Thoracic aorta (tissue), 2 donors: ENCODE measurements around the gene JMJD1C. TPM values are rescaled to one million over a fixed set of nuclear protein-coding genes. Genes with fewer than 3 reads are reported as not detected.
A peak's percentile ranks its signal among the peaks of the same experiment; 100 is the strongest.
"Not testable (repeated sequence)": the region's sequence is repeated elsewhere in the genome, so short reads cannot be mapped to it uniquely, and the experiment has no call there.

ENCODE experiments used
- ATAC-seq: fragments of 150-250 bp; one replicate; pipeline ENCODE4 v1.8.0; 2017; ENCODE audit warnings: low read depth; ENCODE audit not compliant: insufficient number of reproducible peaks, low FRiP score
- DNase-seq: peaks from one replicate; pipeline ENCODE4 v3.0.0-alpha.2; 2020; ENCODE audit warnings: low spot score
- H3K27ac ChIP-seq, 2 donors: fragments of 200-600 bp; sonication (generic); 1 replicate in 1 of 2; 2 replicates in 1 of 2; pipeline ENCODE4 v1.5.1; 2016; ENCODE audit warnings: mild to moderate bottlenecking in 2 of 2, moderate library complexity in 2 of 2
- H3K27me3 ChIP-seq: fragments of 200-600 bp; sonication (generic); replicated peaks from 2 replicates; pipeline ENCODE4 v1.6.0; 2016; ENCODE audit warnings: mild to moderate bottlenecking; ENCODE audit not compliant: insufficient read depth
- H3K36me3 ChIP-seq: fragments of 200-600 bp; sonication (generic); one replicate; pipeline ENCODE4 v1.5.1; 2016
- H3K4me1 ChIP-seq, 2 donors: fragments of 200-600 bp; sonication (generic); 1 replicate in 1 of 2; 2 replicates in 1 of 2; pipeline versions ENCODE4 v1.5.1 to v1.6.0; 2016; ENCODE audit warnings: low read depth in 2 of 2, mild to moderate bottlenecking in 1 of 2; ENCODE audit not compliant: control insufficient read depth in 1 of 2
- H3K4me3 ChIP-seq: fragments of 200-600 bp; sonication (generic); 2 replicates; pipeline ENCODE4 v1.5.1; 2016; ENCODE audit warnings: mild to moderate bottlenecking
- H3K9me3 ChIP-seq: fragments of 200-600 bp; sonication (generic); 2 replicates; pipeline ENCODE4 v1.5.1; 2016
- CTCF ChIP-seq: fragments of 200-600 bp; sonication (generic); IDR thresholded peaks from one replicate; pipeline ENCODE4 v1.5.1; 2019; ENCODE audit warnings: antibody characterized with exemption
- total RNA-seq, 2 donors: library from RNA; depleted of rRNA; stranded (reverse); fragments of >200 nt; gene quantifications; one replicate each; pipeline versions ENCODE4 v1.1.0 to v1.2.3, GENCODE V29; 2016

The JMJD1C gene
- total RNA-seq, 2 donors from 2014 or later, result 95.2 to 215 TPM

- Histone ChIP-seq H3K27me3 (no peaks in the 10 kb centered on the region), H3K4me1 (peaks cover 43 to 44% of the 10 kb centered on the region in 2 donors), H3K9me3 (no peaks in the 10 kb centered on the region), H3K36me3 (no peaks in the 10 kb centered on the region), H3K27ac (peak overlapping the region in 1 of 2 donors; percentile 57), H3K4me3 (no peak overlapping the region)
- DNase-seq (no peak), ATAC-seq (no peak)
- no peak for TF ChIP-seq CTCF
Observed at GRCh38 chr10:63237396-63237795, 228.4 kb downstream of the JMJD1C start.

- TF ChIP-seq CTCF, result no peak
- no peak for ATAC-seq
- peak overlapping the region; percentile 42 to 57 for H3K27ac ChIP-seq
Observed at GRCh38 chr10:63236113-63236935, 229.5 kb downstream of the JMJD1C start.

DNA sequence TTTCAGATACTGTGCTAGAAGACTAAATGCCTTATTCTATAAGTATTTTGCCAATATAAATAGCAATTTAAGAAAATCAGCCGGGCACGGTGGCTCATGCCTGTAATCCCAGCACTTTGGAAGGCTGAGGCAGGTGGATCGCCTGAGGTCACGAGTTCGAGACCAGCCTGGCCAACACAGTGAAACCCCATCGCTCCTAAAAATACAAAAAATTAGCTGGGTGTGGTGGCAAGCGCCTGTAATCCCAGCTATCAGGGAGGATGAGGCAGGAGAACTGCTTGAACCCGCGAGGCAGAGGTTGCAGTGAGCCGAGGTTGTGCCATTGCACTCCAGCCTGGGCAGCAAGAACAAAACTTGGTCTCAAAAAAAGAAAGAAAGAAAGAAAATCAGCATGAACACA, 230.6 kb downstream of the JMJD1C start:
- ATAC-seq, H3K9me3 ChIP-seq, H3K36me3 ChIP-seq, H3K27ac ChIP-seq, H3K27me3 ChIP-seq, DNase-seq, H3K4me3 ChIP-seq: not testable (repeated sequence)
- peaks cover 31 to 39% of the 10 kb centered on the region in 2 donors for H3K4me1 ChIP-seq

More at GRCh38 chr10:63236113-63236935, 229.5 kb downstream of the JMJD1C start:
- H3K9me3 ChIP-seq, result no peaks in the 10 kb centered on the region
- DNase-seq, result no peak
- peak overlapping the region; percentile 4 for H3K4me3 ChIP-seq
- H3K27me3 ChIP-seq, result no peaks in the 10 kb centered on the region
- H3K4me1 ChIP-seq, result peaks cover 32 to 44% of the 10 kb centered on the region in 2 donors
- no peaks in the 10 kb centered on the region for H3K36me3 ChIP-seq

- ATAC-seq (no peak), DNase-seq (no peak)
- H3K36me3 ChIP-seq, result no peaks in the 10 kb centered on the region
- peaks cover 3 to 27% of the 10 kb centered on the region in 2 donors for H3K4me1 ChIP-seq
- H3K27me3 ChIP-seq, result no peaks in the 10 kb centered on the region
- no peak overlapping the region for H3K4me3 ChIP-seq
- no peaks in the 10 kb centered on the region for H3K9me3 ChIP-seq
- no peak overlapping the region for H3K27ac ChIP-seq
- no peak for TF ChIP-seq CTCF
Observed at GRCh38 chr10:63229161-63229560, 236.6 kb downstream of the JMJD1C start.

DNA sequence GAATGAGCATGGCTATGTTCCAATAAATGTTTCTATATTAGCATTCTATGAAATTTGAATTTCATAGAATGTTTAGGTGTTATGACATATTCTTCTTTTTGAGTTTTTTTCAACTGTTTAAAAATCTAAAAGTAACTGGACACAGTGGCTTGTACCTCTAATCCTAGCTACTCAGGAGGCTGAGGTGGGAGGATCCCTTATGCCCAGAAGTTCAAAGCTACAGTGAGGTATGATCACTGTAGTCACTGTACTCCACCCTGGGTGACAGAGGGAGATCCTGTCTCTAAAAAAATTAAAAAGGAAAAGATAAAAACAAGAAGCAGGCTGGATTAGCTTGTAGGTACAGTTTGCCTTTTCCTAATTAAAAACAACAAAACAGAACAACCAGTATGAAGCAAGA, 237.5 kb downstream of the JMJD1C start:
- ATAC-seq, result no peak
- Histone ChIP-seq H3K4me1 (peaks cover 3 to 26% of the 10 kb centered on the region in 2 donors), H3K27me3 (no peaks in the 10 kb centered on the region), H3K4me3 (no peak overlapping the region), H3K9me3 (no peaks in the 10 kb centered on the region), H3K36me3 (no peaks in the 10 kb centered on the region), H3K27ac (no peak overlapping the region)
- no peak for DNase-seq
- no peak for TF ChIP-seq CTCF
